ENCODE results near the gene HOXB7.

GRCh38 chr17:48567209-48567608 lies 43.6 kb downstream of the HOXB7 start:
- TF ChIP-seq EZH2 (IDR thresholded peaks at IDR 0.05; ENCODE audit: low read depth, unreplicated experiment), result no peak
- TF ChIP-seq CTCF (conservative IDR thresholded peaks at IDR 0.05; ENCODE audit: low read depth in 2 of 2), result no peak
- TF ChIP-seq CREB1 (CRISPR knock-in tag; IDR thresholded peaks at IDR 0.05; ENCODE audit: low read depth), result no peak

Measured in GM23338 (cell line).